DOHH2 (cell line): Measurements from ENCODE around the gene CHSY1.

Experiments used
- CTCF ChIP-seq: fragments of 200-600 bp; sonication (generic); IDR thresholded peaks from one replicate; pipeline ENCODE4 v1.5.1; 2014; ENCODE audit warnings: antibody characterized with exemption, mild to moderate bottlenecking, low read depth, low read length; ENCODE audit not compliant: poor library complexity, severe bottlenecking
- EZH2phosphoT487 ChIP-seq: fragments of 200-600 bp; sonication (generic); IDR thresholded peaks from 2 replicates; pipeline ENCODE4 v1.6.1; 2017; ENCODE audit warnings: borderline replicate concordance, mild to moderate bottlenecking, antibody characterized with exemption, low read length, moderate library complexity, mixed read lengths

GRCh38 chr15:101153801-101154656 is 97.8 kb downstream of the CHSY1 start:
- TF ChIP-seq CTCF (no peak), EZH2phosphoT487 (no peak)
